C4-2B (cell line): Measurements from ENCODE around the gene HAAO.

Experiments used
- ZFX ChIP-seq: fragments of 450-650 bp; IDR thresholded peaks from 2 replicates; pipeline ENCODE4 v1.6.1; 2017
- TF ChIP-seq, protein P1 (sequence below): fragments of 450-650 bp; conservative IDR thresholded peaks from 2 replicates; pipeline ENCODE4 v1.5.1; 2017; ENCODE audit warnings: mild to moderate bottlenecking

DNA sequence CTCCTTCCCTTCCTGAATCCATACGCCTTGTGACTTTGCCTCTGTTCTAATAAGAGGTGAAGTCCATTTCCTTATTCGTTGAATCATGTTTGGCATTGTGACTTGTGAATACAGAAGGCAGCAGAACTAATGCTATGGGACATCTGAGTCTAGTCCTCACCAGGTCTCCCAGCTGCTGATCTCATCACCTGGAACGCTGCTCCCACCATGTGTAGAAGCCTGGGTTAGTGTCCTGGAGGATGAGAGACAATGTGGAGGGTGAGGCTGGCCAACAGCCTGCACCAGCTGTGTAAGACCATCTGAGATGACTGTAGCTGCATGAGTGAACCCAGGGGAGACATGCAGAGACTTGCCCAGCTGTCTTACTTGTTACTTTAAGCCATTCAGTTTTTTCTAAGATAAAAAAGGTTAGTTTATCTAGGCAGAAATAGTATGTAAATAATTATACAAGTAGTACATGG is 3.5 kb upstream of the HAAO start:
- TF ChIP-seq, protein P1, sequence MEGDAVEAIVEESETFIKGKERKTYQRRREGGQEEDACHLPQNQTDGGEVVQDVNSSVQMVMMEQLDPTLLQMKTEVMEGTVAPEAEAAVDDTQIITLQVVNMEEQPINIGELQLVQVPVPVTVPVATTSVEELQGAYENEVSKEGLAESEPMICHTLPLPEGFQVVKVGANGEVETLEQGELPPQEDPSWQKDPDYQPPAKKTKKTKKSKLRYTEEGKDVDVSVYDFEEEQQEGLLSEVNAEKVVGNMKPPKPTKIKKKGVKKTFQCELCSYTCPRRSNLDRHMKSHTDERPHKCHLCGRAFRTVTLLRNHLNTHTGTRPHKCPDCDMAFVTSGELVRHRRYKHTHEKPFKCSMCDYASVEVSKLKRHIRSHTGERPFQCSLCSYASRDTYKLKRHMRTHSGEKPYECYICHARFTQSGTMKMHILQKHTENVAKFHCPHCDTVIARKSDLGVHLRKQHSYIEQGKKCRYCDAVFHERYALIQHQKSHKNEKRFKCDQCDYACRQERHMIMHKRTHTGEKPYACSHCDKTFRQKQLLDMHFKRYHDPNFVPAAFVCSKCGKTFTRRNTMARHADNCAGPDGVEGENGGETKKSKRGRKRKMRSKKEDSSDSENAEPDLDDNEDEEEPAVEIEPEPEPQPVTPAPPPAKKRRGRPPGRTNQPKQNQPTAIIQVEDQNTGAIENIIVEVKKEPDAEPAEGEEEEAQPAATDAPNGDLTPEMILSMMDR = no peak
- no peak for TF ChIP-seq ZFX
